ENCODE measurements around the gene TPH2.

Gene TPH2

DNA sequence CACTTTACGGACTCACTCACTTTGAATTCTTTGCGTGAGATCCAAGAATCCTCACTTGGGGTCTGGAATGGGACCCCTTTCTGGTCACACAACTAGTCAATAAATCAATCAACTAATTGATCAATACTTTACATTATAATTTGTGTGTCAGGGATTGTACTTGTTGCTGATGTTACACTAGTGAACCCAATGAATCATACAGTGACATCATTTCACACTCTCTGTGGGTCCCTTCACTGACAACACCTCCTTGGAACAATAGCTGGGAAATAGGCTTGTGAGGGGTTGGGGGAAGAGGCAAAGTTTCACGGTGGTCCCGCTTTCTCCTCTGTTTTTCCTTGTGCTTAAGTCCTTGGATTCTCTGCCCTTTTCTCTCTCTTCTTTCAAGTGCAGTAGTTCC is 35.0 kb downstream of the TPH2 start:
- no peak overlapping the region for H2AFZ ChIP-seq (ENCODE audit: low read depth, low read length)
- H3K79me2 ChIP-seq (ENCODE audit: insufficient read depth, low read length), result no peaks in the 10 kb centered on the region
- H3K27ac ChIP-seq (ENCODE audit: low read length), result no peak overlapping the region
- no peak for ATAC-seq (ENCODE audit: insufficient read depth, low read depth)
- H3K9ac ChIP-seq (ENCODE audit: low read depth, low read length), result no peak overlapping the region
- no peaks in the 10 kb centered on the region for H4K20me1 ChIP-seq (ENCODE audit: insufficient read depth, low read length)
- DNase-seq, result no peak
- H3K4me1 ChIP-seq (ENCODE audit: insufficient read depth, low read length), result no peaks in the 10 kb centered on the region
- H3K4me2 ChIP-seq (ENCODE audit: insufficient read depth, low read length), result no peak overlapping the region
- no peaks in the 10 kb centered on the region for H3K9me3 ChIP-seq (ENCODE audit: insufficient read depth, low read length, severe bottlenecking)
- TF ChIP-seq EZH2 (IDR thresholded peaks at IDR 0.05; ENCODE audit: borderline replicate concordance, low read depth, low read length, severe bottlenecking), result no peak
- TF ChIP-seq, protein P1, sequence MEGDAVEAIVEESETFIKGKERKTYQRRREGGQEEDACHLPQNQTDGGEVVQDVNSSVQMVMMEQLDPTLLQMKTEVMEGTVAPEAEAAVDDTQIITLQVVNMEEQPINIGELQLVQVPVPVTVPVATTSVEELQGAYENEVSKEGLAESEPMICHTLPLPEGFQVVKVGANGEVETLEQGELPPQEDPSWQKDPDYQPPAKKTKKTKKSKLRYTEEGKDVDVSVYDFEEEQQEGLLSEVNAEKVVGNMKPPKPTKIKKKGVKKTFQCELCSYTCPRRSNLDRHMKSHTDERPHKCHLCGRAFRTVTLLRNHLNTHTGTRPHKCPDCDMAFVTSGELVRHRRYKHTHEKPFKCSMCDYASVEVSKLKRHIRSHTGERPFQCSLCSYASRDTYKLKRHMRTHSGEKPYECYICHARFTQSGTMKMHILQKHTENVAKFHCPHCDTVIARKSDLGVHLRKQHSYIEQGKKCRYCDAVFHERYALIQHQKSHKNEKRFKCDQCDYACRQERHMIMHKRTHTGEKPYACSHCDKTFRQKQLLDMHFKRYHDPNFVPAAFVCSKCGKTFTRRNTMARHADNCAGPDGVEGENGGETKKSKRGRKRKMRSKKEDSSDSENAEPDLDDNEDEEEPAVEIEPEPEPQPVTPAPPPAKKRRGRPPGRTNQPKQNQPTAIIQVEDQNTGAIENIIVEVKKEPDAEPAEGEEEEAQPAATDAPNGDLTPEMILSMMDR (IDR thresholded peaks at IDR 0.05; ENCODE audit: borderline replicate concordance, extremely low read depth, low read length, poor library complexity, severe bottlenecking), result no peak
- H3K4me3 ChIP-seq (ENCODE audit: low read depth in 1 of 2, low read length in 2 of 2), result no peak overlapping the region
- H3K36me3 ChIP-seq (ENCODE audit: insufficient read depth, low read length), result no peaks in the 10 kb centered on the region
- peaks cover 5% of the 10 kb centered on the region for H3K27me3 ChIP-seq (ENCODE audit: insufficient read depth, low read length, poor library complexity)

DNA sequence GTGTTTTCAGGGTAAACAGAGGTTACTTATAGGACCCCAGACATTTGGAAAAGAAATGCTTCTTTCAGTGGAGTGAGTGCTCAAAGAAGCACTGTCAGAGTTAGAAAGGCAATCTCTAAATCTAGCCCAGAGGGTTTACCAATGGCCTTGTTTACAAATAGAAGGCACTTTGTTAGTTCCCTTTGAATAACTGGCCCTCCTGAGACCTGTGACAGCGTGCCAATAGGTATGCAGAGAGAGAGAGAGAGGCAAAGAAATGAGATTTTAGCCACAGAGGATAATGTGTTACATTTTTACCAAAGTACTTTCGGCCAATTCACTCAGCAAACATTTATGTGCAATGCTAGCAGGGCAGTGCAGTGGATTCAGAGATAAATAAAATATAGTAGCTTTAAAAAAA is 41.9 kb downstream of the TPH2 start:
- DNase-seq (no peak), ATAC-seq (ENCODE audit: insufficient read depth, low read depth) (no peak)
- Histone ChIP-seq H3K9me3 (ENCODE audit: insufficient read depth, low read length, severe bottlenecking) (no peaks in the 10 kb centered on the region), H4K20me1 (ENCODE audit: insufficient read depth, low read length) (no peaks in the 10 kb centered on the region), H2AFZ (ENCODE audit: low read depth, low read length) (no peak overlapping the region), H3K4me3 (ENCODE audit: low read depth in 1 of 2, low read length in 2 of 2) (no peak overlapping the region), H3K4me2 (ENCODE audit: insufficient read depth, low read length) (no peak overlapping the region), H3K79me2 (ENCODE audit: insufficient read depth, low read length) (no peaks in the 10 kb centered on the region), H3K27ac (ENCODE audit: low read length) (no peak overlapping the region), H3K9ac (ENCODE audit: low read depth, low read length) (no peak overlapping the region), H3K27me3 (ENCODE audit: insufficient read depth, low read length, poor library complexity) (no peaks in the 10 kb centered on the region), H3K4me1 (ENCODE audit: insufficient read depth, low read length) (no peaks in the 10 kb centered on the region), H3K36me3 (ENCODE audit: insufficient read depth, low read length) (no peaks in the 10 kb centered on the region)
- TF ChIP-seq, protein P1 (IDR thresholded peaks at IDR 0.05; ENCODE audit: borderline replicate concordance, extremely low read depth, low read length, poor library complexity, severe bottlenecking), result no peak

DNA sequence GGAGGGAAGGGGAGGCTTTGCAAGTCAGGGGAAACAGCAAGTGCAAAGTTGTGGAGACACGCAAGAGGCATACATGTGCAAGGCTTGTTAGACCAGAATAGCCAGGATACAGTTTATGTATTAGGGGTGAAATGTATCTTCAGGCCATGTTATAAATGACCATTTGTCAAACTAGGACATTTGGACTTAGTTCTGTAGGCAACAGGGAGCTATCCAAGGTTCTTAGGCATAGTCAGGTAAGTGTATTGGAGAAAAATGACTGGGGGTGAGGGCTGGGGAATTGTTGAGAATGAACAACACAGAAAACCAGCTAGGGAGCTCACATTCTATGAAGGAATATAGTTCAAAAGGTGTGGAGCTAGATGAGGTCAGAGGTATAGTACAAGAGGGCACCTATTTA is 42.5 kb downstream of the TPH2 start:
- Histone ChIP-seq H3K4me3 (ENCODE audit: low read depth in 1 of 2, low read length in 2 of 2) (no peak overlapping the region), H3K79me2 (ENCODE audit: insufficient read depth, low read length) (no peaks in the 10 kb centered on the region), H3K9me3 (ENCODE audit: insufficient read depth, low read length, severe bottlenecking) (no peaks in the 10 kb centered on the region), H3K36me3 (ENCODE audit: insufficient read depth, low read length) (no peaks in the 10 kb centered on the region), H3K9ac (ENCODE audit: low read depth, low read length) (no peak overlapping the region), H4K20me1 (ENCODE audit: insufficient read depth, low read length) (no peaks in the 10 kb centered on the region), H3K27me3 (ENCODE audit: insufficient read depth, low read length, poor library complexity) (no peaks in the 10 kb centered on the region), H2AFZ (ENCODE audit: low read depth, low read length) (no peak overlapping the region), H3K4me1 (ENCODE audit: insufficient read depth, low read length) (no peaks in the 10 kb centered on the region), H3K27ac (ENCODE audit: low read length) (no peak overlapping the region), H3K4me2 (ENCODE audit: insufficient read depth, low read length) (no peak overlapping the region)
- no peak for ATAC-seq (ENCODE audit: insufficient read depth, low read depth)
- TF ChIP-seq, protein P1 (IDR thresholded peaks at IDR 0.05; ENCODE audit: borderline replicate concordance, extremely low read depth, low read length, poor library complexity, severe bottlenecking), result no peak
- TF ChIP-seq EZH2 (IDR thresholded peaks at IDR 0.05; ENCODE audit: borderline replicate concordance, low read depth, low read length, severe bottlenecking), result no peak
- no peak for DNase-seq

DNA sequence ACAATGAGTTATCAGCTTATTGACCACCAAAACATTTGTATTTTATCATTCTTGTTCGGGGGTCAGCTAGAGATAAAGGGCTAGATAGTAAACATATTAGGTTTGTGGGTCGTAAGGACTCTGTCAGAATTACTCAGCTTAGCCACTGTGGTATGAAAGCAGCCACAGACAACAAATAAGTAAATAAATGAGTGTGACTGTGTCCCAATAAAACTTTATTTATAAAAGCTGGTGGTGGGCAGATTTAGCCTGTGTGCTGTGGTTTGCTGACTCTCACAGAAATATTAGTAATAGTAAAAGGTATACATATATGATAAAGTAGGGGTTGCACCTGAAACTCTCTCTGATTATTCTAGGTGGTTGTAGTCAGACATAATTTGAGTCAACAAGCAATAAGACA is 56.1 kb downstream of the TPH2 start:
- Histone ChIP-seq H3K9me3 (ENCODE audit: insufficient read depth, low read length, severe bottlenecking) (no peaks in the 10 kb centered on the region), H4K20me1 (ENCODE audit: insufficient read depth, low read length) (no peaks in the 10 kb centered on the region), H3K4me2 (ENCODE audit: insufficient read depth, low read length) (no peak overlapping the region), H3K27ac (ENCODE audit: low read length) (no peak overlapping the region), H3K4me3 (ENCODE audit: low read depth in 1 of 2, low read length in 2 of 2) (no peak overlapping the region), H3K79me2 (ENCODE audit: insufficient read depth, low read length) (no peaks in the 10 kb centered on the region), H3K27me3 (ENCODE audit: insufficient read depth, low read length, poor library complexity) (peaks cover 2% of the 10 kb centered on the region), H3K36me3 (ENCODE audit: insufficient read depth, low read length) (no peaks in the 10 kb centered on the region), H3K9ac (ENCODE audit: low read depth, low read length) (no peak overlapping the region), H3K4me1 (ENCODE audit: insufficient read depth, low read length) (no peaks in the 10 kb centered on the region), H2AFZ (ENCODE audit: low read depth, low read length) (no peak overlapping the region)
- no peak for DNase-seq
- ATAC-seq (ENCODE audit: insufficient read depth, low read depth), result no peak
- TF ChIP-seq, protein P1 (IDR thresholded peaks at IDR 0.05; ENCODE audit: borderline replicate concordance, extremely low read depth, low read length, poor library complexity, severe bottlenecking), result no peak
- no peak for TF ChIP-seq EZH2 (IDR thresholded peaks at IDR 0.05; ENCODE audit: borderline replicate concordance, low read depth, low read length, severe bottlenecking)

Data from DND-41 (cell line).